GM20000 (cell line): Measurements from ENCODE around the gene MIX23.

Source experiments
- DNase-seq: peaks from one replicate; pipeline ENCODE4 v3.0.0; 2012; ENCODE audit warnings: low spot score
- TF ChIP-seq, protein P1 (sequence below): IDR thresholded peaks from 2 replicates; pipeline ENCODE4 v1.5.1; 2012; ENCODE audit warnings: mild to moderate bottlenecking, control low read depth; ENCODE audit errors: extremely low read depth, missing control alignments

MIX23 gene

GRCh38 chr3:122406198-122406597, 23.2 kb upstream of the MIX23 start:
- TF ChIP-seq, protein P1, sequence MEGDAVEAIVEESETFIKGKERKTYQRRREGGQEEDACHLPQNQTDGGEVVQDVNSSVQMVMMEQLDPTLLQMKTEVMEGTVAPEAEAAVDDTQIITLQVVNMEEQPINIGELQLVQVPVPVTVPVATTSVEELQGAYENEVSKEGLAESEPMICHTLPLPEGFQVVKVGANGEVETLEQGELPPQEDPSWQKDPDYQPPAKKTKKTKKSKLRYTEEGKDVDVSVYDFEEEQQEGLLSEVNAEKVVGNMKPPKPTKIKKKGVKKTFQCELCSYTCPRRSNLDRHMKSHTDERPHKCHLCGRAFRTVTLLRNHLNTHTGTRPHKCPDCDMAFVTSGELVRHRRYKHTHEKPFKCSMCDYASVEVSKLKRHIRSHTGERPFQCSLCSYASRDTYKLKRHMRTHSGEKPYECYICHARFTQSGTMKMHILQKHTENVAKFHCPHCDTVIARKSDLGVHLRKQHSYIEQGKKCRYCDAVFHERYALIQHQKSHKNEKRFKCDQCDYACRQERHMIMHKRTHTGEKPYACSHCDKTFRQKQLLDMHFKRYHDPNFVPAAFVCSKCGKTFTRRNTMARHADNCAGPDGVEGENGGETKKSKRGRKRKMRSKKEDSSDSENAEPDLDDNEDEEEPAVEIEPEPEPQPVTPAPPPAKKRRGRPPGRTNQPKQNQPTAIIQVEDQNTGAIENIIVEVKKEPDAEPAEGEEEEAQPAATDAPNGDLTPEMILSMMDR = no peak
- no peak for DNase-seq

DNA sequence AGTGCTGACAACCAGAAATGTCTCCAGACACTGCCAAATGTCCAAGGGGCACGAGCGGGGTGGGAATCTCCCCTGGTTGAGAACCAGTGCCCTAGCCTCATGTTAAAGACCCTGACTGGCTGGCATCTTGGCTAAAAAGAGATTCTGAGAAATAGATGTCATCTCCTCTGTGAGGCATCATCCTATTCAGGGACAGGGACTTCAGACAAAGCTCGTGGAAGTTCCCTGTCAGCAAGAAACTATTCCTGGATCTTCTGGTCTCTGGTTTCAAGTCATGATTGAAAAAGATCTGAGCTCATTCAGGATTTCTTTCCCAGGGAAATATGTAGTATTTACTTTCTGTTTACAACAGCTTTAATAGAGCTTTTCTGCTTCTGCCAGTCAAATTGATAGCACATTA, 22.0 kb upstream of the MIX23 start:
- DNase-seq = no peak
- TF ChIP-seq, protein P1 = no peak

DNA sequence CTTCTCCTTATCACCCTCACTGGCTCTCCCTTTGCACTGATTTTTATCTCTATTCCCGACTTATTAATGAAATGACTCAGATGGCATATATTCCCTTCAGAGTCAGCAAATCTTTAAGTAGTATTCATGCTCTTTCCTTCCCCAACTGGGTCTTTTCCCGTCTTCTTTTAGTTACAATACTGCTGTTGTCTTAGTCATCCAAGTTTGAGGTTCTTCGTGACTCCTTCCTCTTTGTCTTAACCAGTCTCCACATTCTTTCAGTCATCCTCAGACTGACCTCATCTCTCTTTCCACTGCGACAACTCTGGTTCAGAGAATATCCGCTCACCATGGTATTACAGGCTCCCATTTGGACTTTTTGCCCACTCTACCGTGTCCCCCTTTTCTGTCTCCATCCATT, 20.5 kb upstream of the MIX23 start:
- TF ChIP-seq, protein P1 = no peak
- no peak for DNase-seq

GRCh38 chr3:122398920-122399319, 15.9 kb upstream of the MIX23 start:
- TF ChIP-seq, protein P1 = no peak
- DNase-seq = no peak

- TF ChIP-seq, protein P1 = no peak
- DNase-seq = no peak
These were observed 14.2 kb upstream of the MIX23 start for GRCh38 chr3:122397201-122397600.

DNA sequence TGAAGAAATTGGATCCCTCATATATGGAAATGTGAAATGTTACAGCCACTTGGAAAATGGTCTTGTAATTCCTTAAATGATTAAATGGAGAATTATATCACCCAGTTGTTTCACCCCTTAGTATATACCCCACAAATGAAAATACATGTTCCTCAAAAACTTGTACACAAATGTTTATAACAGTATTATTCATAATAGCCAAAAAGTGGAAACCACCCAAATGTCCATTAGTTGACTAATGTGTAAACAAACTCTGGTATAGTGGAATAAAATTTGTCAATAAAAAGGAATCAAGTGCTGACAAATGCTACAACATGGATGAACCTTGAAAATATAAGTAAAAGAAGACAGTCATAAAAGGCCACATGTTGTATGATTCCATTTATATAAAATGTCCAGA, 13.5 kb upstream of the MIX23 start:
- DNase-seq = no peak
- TF ChIP-seq, protein P1 = no peak

- DNase-seq = no peak
- TF ChIP-seq, protein P1 = no peak
These were observed 12.6 kb upstream of the MIX23 start for GRCh38 chr3:122395582-122395981.
